Measurements from ENCODE around the gene JARID2.

GRCh38 chr6:15435468-15435867 is 189.6 kb downstream of the JARID2 start:
- TF ChIP-seq CTCF (conservative IDR thresholded peaks at IDR 0.05 in 1 of 2, IDR thresholded peaks at IDR 0.05 in 1 of 2; ENCODE audit: extremely low read depth in 1 of 2, insufficient read depth in 1 of 2, low read depth in 1 of 2, low read length in 2 of 2): no peak
- TF ChIP-seq EZH2 (IDR thresholded peaks at IDR 0.05; ENCODE audit: borderline replicate concordance, low read length): no peak

Data from mammary epithelial cell (primary cell).